ENCODE results near the gene MRPS15.

MRPS15 gene

DNA sequence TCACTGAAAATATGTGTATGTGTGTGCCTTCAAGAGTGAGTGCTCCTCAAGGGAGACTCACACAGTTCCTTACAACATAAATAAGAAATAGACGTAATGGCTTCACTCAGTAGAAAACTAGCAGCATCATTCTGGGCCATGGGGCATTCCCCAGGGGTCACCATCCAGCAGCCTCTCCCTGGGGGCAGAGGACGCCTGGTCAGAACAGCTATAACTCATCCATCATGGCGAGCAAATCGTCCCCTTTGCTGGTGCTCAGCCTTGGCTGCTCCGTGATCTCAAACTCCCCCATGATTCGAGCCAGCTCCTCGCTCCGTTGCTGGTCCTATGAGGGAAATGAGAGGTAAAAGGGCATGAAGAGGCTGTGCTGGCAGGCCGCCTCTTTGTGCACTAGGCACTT lies 46.3 kb downstream of the MRPS15 start:
- DNase-seq, result no peak

DNA sequence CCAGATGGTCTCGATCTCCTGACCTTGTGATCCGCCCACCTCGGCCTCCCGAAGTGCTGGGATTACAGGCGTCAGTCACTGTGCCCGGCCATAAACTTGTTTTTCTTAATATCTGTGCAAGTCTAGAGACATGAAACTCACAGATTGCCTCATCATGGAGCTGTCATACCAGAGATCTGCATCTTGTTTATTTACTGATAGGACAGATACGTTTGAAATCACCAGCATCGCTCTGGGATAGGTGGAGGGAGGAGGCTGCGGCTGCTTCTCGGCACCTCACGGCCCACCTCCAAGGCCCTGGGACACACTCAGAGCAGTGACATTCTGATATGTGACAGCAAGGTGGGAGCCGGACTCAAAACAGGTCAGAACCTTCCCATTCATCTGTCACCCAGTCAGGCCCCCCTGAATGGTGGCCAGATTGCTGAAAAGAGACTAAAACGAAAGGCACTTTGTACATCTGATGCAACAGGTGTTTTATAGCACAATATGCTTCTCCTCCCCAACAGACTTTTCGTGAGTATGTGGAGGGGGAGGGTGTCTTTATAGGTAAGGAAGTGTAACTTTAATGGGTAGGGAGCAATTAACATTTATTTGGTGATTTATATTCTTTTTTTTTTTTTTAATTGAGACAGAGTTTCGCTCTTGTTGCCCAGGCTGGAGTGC lies 48.4 kb downstream of the MRPS15 start:
- DNase-seq, result no peak

DNA sequence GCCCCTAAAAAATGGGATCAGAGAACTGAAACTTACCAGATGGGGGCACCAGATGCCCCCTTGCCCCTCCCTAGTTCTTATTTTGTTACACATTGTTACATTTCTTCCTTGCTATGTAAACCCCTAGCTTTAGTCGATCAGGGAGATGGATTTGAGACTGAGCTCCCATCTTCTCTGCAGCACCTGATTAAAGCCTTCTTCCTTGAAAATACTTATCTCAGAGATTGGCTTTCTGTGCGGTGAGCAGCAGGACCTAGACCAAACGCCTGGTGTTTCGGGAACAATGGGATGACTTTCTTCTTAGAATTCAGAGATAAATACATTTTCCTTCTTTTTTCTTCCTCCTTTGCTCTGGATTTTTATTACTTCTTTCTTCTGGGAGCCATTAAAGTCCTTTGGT lies 49.8 kb downstream of the MRPS15 start:
- DNase-seq, result no peak

DNA sequence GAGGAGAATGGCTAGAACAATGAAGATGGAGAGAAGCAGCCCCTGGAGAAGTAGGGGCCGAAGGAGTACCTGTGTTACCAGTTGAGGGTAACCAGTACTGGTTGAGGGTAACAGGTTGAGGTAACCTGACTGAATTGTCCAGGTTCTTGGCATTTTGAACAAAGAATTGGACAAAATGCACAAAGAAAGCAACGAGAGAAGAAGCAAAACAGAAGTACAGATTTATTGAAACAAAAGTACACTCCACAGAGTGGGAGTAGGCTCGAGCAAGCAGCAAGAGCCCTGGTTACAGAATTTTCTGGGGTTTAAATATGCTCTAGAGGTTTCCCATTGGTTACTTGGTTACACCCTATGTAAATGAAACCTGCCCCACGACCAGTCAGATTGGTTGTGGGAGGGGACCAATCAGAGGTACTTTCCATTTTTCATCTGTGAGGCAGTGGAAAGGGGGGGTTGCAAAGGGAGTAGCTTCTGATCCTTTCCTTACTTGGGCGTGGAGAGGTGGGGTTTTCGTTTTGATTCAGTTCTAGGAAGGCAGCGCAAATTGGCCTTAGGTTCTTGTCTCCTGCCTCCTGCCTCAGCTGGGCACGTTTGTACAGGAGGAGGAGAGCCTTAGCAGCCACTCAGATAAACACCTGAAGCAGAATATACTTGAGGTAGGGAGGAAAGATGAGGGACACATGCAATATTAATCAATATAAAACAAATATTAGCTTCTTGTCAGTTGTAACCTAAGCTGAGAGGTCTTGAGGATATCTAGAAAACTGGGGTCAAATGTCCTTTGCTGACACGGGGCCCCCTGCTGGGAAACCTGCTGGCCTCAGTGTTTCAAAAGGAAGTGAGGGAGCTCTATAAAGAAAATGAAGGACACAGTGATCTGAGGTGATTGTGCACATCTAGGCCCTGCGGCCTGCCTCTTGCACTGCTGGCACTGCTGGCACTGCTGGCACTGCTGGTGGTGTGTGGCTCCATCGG lies 52.2 kb downstream of the MRPS15 start:
- no peak for DNase-seq

DNA sequence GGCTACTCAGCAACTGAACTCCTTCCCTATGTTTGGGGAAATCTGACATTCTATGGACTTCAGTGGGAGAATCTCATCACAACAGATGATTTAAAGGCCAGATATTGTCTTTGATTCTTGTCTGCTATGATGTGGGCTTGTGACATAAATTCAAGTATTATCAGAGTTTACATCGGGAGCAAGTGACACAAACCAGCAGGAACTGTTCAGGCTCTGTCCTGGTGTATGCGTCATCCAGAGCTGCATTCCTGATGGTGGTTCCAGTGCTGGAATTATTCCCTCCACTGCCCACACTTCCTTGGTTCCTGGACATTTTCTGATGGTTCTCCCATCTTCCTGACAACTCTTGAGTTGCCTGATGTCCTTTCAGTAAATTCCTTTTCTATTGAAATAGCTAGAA lies 55.7 kb downstream of the MRPS15 start:
- no peak for DNase-seq

DNA sequence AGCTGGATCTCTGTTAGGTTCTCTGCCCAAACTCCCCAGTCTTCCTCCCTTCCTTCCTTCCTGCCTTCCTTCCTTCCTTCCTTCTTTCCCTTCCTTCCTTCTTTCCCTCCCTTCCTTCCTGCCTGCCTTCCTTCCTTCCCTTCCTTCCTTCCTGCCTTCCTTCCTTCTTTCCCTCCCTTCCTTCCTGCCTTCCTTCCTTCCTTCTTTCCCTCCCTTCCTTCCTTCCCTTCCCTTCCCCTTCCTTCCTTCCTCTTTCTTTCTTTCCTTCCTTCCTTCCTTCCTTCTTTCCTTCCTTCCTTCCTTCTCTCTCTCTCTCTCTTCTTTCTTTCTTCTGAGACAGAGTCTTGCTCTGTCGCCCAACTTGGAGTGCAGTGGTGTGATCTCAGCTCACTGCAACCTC lies 57.7 kb downstream of the MRPS15 start:
- no peak for DNase-seq

All from SHP77 (cell line).